HCT116 (cell line): Measurements from ENCODE around the gene IL10RB. TPM values are rescaled to one million over a fixed set of nuclear protein-coding genes. Genes with fewer than 3 reads are reported as not detected.

Source experiments
- ATAC-seq: fragments of 200-7000 bp; cut with Tn5 transposase; 2 replicates; pipeline ENCODE4 v1.9.1; 2020; ENCODE audit warnings: mild to moderate bottlenecking, moderate library complexity
- BruUV-seq: library from RNA; stranded (reverse); fragments of 400-500 nt; replicated peaks from 2 replicates; lab custom pipeline; 2021; lab: Mats Ljungman, UMichigan
- CTCF ChIA-PET: fragments of 300-600 bp; sonication (Branson Sonifier 250); formaldehyde crosslinking; loops from one replicate; lab custom pipeline; 2021; ENCODE audit warnings: antibody characterized with exemption; lab: Charles Lee
- POLR2A ChIA-PET: fragments of 300-600, 350-600 bp; sonication (Branson Sonifier 250); formaldehyde crosslinking; loops from one replicate; lab custom pipeline; 2021; ENCODE audit warnings: antibody characterized with exemption; lab: Charles Lee
- RAD21 ChIA-PET, 2 experiments: fragments of 300-600 bp; sonication (Branson Sonifier 250); formaldehyde crosslinking; loops; one replicate each; lab custom pipeline; 2023; ENCODE audit warnings: low total read pairs in 2 of 2; ENCODE audit not compliant: uncharacterized antibody in 2 of 2, unreplicated experiment in 2 of 2, low non-redundant PET in 1 of 2; lab: Charles Lee
- DNase-seq: peaks from one replicate; pipeline ENCODE4 v3.0.0-alpha.2; 2010; ENCODE audit warnings: low read depth, low spot score
- H2AFZ ChIP-seq: fragments of 200-600 bp; shearing (Covaris generic), sonication (generic); 2 replicates; pipeline ENCODE4 v1.6.1; 2017; ENCODE audit warnings: low read depth, mixed run types, mixed read lengths, antibody characterized with exemption, low read length; ENCODE audit not compliant: poor library complexity, severe bottlenecking
- H3K27ac ChIP-seq: 2 replicates; pipeline ENCODE4 v1.5.1; 2012; ENCODE audit warnings: low read depth, low read length
- H3K27me3 ChIP-seq: fragments of 200-600 bp; sonication (generic); 2 replicates; pipeline ENCODE4 v1.6.1; 2016; ENCODE audit warnings: mixed run types, low read length, mixed read lengths; ENCODE audit not compliant: insufficient read depth
- H3K36me3 ChIP-seq, 2 experiments: fragments of 200-500 bp in 1 of 2; fragments of 200-600 bp in 1 of 2; sonication (Bioruptor generic) in 1 of 2; sonication (generic) in 1 of 2; 2 replicates each; pipeline versions ENCODE4 v1.5.1 to v1.6.1; 2014 to 2016; ENCODE audit warnings: low read length in 2 of 2, inconsistent platforms in 1 of 2, mixed read lengths in 1 of 2, mixed run types in 1 of 2; ENCODE audit not compliant: insufficient read depth in 2 of 2, control insufficient read depth in 1 of 2
- H3K4me1 ChIP-seq, 2 experiments: fragments of 200-600 bp in 1 of 2; sonication (generic) in 1 of 2; 2 replicates each; pipeline versions ENCODE4 v1.5.1 to v1.6.1; 2012 to 2017; ENCODE audit warnings: low read length in 2 of 2, inconsistent platforms in 1 of 2, mild to moderate bottlenecking in 1 of 2, mixed read lengths in 1 of 2, mixed run types in 1 of 2, moderate library complexity in 1 of 2; ENCODE audit not compliant: insufficient read depth in 2 of 2, control insufficient read depth in 1 of 2
- H3K4me2 ChIP-seq: fragments of 200-600 bp; sonication (generic); 2 replicates; pipeline ENCODE4 v1.6.1; 2017; ENCODE audit warnings: mixed run types, low read length, mixed read lengths
- H3K4me3 ChIP-seq, 2 experiments: fragments of 200-600 bp in 1 of 2; sonication (generic) in 1 of 2; replicated peaks in 1 of 2; 2 replicates each; pipeline ENCODE4 v1.5.1; 2011 to 2016; ENCODE audit warnings: low read length in 2 of 2, control low read depth in 1 of 2, low read depth in 1 of 2, mild to moderate bottlenecking in 1 of 2, mixed read lengths in 1 of 2, mixed run types in 1 of 2
- H3K79me2 ChIP-seq: fragments of 200-600 bp; sonication (generic); 2 replicates; pipeline ENCODE4 v1.6.1; 2017; ENCODE audit warnings: mild to moderate bottlenecking, mixed run types, low read length, moderate library complexity, mixed read lengths; ENCODE audit not compliant: insufficient read depth
- H3K9ac ChIP-seq: fragments of 200-600 bp; sonication (generic); 2 replicates; pipeline ENCODE4 v1.6.1; 2016; ENCODE audit warnings: low read length, mixed read lengths
- H3K9me2 ChIP-seq: fragments of 200-600 bp; sonication (generic), shearing (Covaris generic); 2 replicates; pipeline ENCODE4 v1.6.1; 2017; ENCODE audit warnings: mixed run types, mild to moderate bottlenecking, moderate library complexity; ENCODE audit not compliant: insufficient read depth
- H3K9me3 ChIP-seq, 2 experiments: fragments of 200-500 bp in 1 of 2; fragments of 200-600 bp in 1 of 2; sonication (Bioruptor generic) in 1 of 2; sonication (generic) in 1 of 2; 2 replicates each; pipeline ENCODE4 v1.6.1; 2014 to 2017; ENCODE audit warnings: low read length in 2 of 2, mixed read lengths in 2 of 2, inconsistent platforms in 1 of 2, low read depth in 1 of 2, mild to moderate bottlenecking in 1 of 2, mixed run types in 1 of 2, moderate library complexity in 1 of 2; ENCODE audit not compliant: control insufficient read depth in 1 of 2, insufficient read depth in 1 of 2
- H4K20me1 ChIP-seq: fragments of 200-600 bp; sonication (generic), shearing (Covaris generic); 2 replicates; pipeline ENCODE4 v1.6.1; 2017; ENCODE audit warnings: mixed run types, mild to moderate bottlenecking, moderate library complexity; ENCODE audit not compliant: insufficient read depth
- ATF3 ChIP-seq: IDR thresholded peaks from 2 replicates; pipeline ENCODE4 v1.6.1; 2012
- CBX3 ChIP-seq: IDR thresholded peaks from 2 replicates; pipeline ENCODE4 v1.6.1; 2012; ENCODE audit warnings: low read depth
- CTCF ChIP-seq, 3 experiments: fragments of 200-600 bp in 1 of 3; sonication (generic) in 1 of 3; IDR thresholded peaks in 2 of 3; conservative IDR thresholded peaks in 1 of 3; 2 replicates each; pipeline ENCODE4 v1.5.1; 2012 to 2017; ENCODE audit warnings: low read depth in 2 of 3, low read length in 2 of 3, antibody characterized with exemption in 1 of 3, borderline replicate concordance in 1 of 3, control low read depth in 1 of 3, mild to moderate bottlenecking in 1 of 3, mixed read lengths in 1 of 3, mixed run types in 1 of 3, moderate library complexity in 1 of 3; ENCODE audit not compliant: insufficient read depth in 1 of 3
- EGR1 ChIP-seq: IDR thresholded peaks from 2 replicates; pipeline ENCODE4 v1.6.1; 2012; ENCODE audit warnings: low read depth
- ELF1 ChIP-seq: IDR thresholded peaks from 2 replicates; pipeline ENCODE4 v1.6.1; 2012; ENCODE audit warnings: low read depth, borderline replicate concordance
- EZH2 ChIP-seq: fragments of 200-600 bp; sonication (generic); IDR thresholded peaks from 2 replicates; pipeline ENCODE4 v1.6.1; 2017; ENCODE audit warnings: antibody characterized with exemption, mixed run types
- EZH2phosphoT487 ChIP-seq: fragments of 200-600 bp; IDR thresholded peaks from 2 replicates; pipeline ENCODE4 v1.6.1; 2018; ENCODE audit warnings: antibody characterized with exemption, borderline replicate concordance
- MAX ChIP-seq: IDR thresholded peaks from 2 replicates; pipeline ENCODE4 v1.6.1; 2012
- POLR2A ChIP-seq: IDR thresholded peaks from 2 replicates; pipeline ENCODE4 v1.7.0; 2011; ENCODE audit warnings: borderline replicate concordance; ENCODE audit not compliant: insufficient read depth, insufficient read length; ENCODE audit errors: extremely low read depth
- POLR2AphosphoS5 ChIP-seq: IDR thresholded peaks from 2 replicates; pipeline ENCODE4 v1.6.1; 2011; ENCODE audit warnings: mild to moderate bottlenecking, low read depth, low read length, moderate library complexity
- RAD21 ChIP-seq: IDR thresholded peaks from 2 replicates; pipeline ENCODE4 v1.6.1; 2012; ENCODE audit warnings: low read depth, mild to moderate bottlenecking
- REST ChIP-seq: IDR thresholded peaks from 2 replicates; pipeline ENCODE4 v1.6.1; 2012; ENCODE audit warnings: low read depth
- SIN3A ChIP-seq: IDR thresholded peaks from 2 replicates; pipeline ENCODE4 v1.6.1; 2012; ENCODE audit warnings: low read depth
- ZFX ChIP-seq: fragments of 450-650 bp; IDR thresholded peaks from 2 replicates; pipeline ENCODE4 v1.6.1; 2017
- intact Hi-C: fragments of 100-400 bp; cut with micrococcal nuclease; formaldehyde crosslinking; loops from 2 replicates; pipeline ENCODE4 v1.10.0; 2022
- total RNA-seq: library from RNA; stranded (reverse); gene quantifications from one replicate; pipeline ENCODE4 v1.2.1, GENCODE V29; 2021; ENCODE audit not compliant: unreplicated experiment

Gene IL10RB
- total RNA-seq, 1 experiment from 2014 or later: 13.7 TPM

- no peaks in the 10 kb centered on the region for H3K27me3 ChIP-seq
- intact Hi-C loops: no loop called here
- no peaks in the 10 kb centered on the region for H4K20me1 ChIP-seq
- ATAC-seq: no peak
- RAD21 ChIA-PET: no interaction called here
- TF ChIP-seq RAD21: no peak
- no peak for TF ChIP-seq POLR2A
- TF ChIP-seq POLR2AphosphoS5: no peak
- no peak for TF ChIP-seq SIN3A
- no peak for TF ChIP-seq EGR1
- TF ChIP-seq, all 23 proteins: peak for 0
- Histone ChIP-seq H3K36me3 (peaks cover 4 to 5% of the 10 kb centered on the region in 2 experiments; a peak in 2 of 4 replicates), H3K79me2 (no peaks in the 10 kb centered on the region), H3K9ac (no peak overlapping the region), H3K9me2 (no peaks in the 10 kb centered on the region), H3K27ac (no peak overlapping the region), H2AFZ (no peak overlapping the region), H3K9me3 (no peaks in the 10 kb centered on the region), H3K4me2 (no peak overlapping the region), H3K4me1 (no peaks in the 10 kb centered on the region), H3K4me3 (no peak overlapping the region)
- no peak for DNase-seq
- BruUV-seq: no TSS peak
- CTCF ChIA-PET: no interaction called here
- POLR2A ChIA-PET: no interaction called here
Observed at GRCh38 chr21:33259428-33259827, 6.7 kb upstream of the IL10RB start.

GRCh38 chr21:33259995-33260394 is 6.2 kb upstream of the IL10RB start:
- Histone ChIP-seq H4K20me1 (no peaks in the 10 kb centered on the region), H3K27me3 (no peaks in the 10 kb centered on the region), H3K9me3 (no peaks in the 10 kb centered on the region), H3K9ac (no peak overlapping the region), H3K27ac (no peak overlapping the region), H3K4me1 (no peaks in the 10 kb centered on the region), H3K79me2 (no peaks in the 10 kb centered on the region), H3K9me2 (no peaks in the 10 kb centered on the region), H3K4me3 (no peak overlapping the region), H2AFZ (no peak overlapping the region), H3K4me2 (no peak overlapping the region), H3K36me3 (peaks cover 4 to 5% of the 10 kb centered on the region in 2 experiments; a peak in 2 of 4 replicates)
- POLR2A ChIA-PET: no interaction called here
- no TSS peak for BruUV-seq
- DNase-seq (no peak), ATAC-seq (no peak)
- RAD21 ChIA-PET: no interaction called here
- CTCF ChIA-PET: no interaction called here
- TF ChIP-seq POLR2AphosphoS5: no peak
- TF ChIP-seq ATF3: no peak
- TF ChIP-seq CBX3: no peak
- TF ChIP-seq EZH2phosphoT487: no peak
- no peak for TF ChIP-seq MAX
- no peak for TF ChIP-seq EZH2
- TF ChIP-seq ZFX: no peak
- TF ChIP-seq ELF1: no peak
- no peak for TF ChIP-seq REST
- no peak for TF ChIP-seq CTCF (IDR thresholded peaks at IDR 0.05 in 2 of 3, conservative IDR thresholded peaks at IDR 0.05 in 1 of 3; ENCODE audit: borderline replicate concordance in 1 of 3, insufficient read depth in 1 of 3, low read depth in 2 of 3, low read length in 2 of 3)
- intact Hi-C loops: no loop called here
